ENCODE results near the gene SREBF2.
"Not testable (repeated sequence)": the region's sequence is repeated elsewhere in the genome, so short reads cannot be mapped to it uniquely, and the experiment has no call there.

The SREBF2 gene

GRCh38 chr22:41842996-41843970 lies 10.4 kb downstream of the SREBF2 start:
- DNase-seq = no peak

GRCh38 chr22:41844036-41844435 lies 11.1 kb downstream of the SREBF2 start:
- no peak for DNase-seq

- no peak for DNase-seq
These were observed 11.6 kb downstream of the SREBF2 start for GRCh38 chr22:41844513-41844912.

- no peak for DNase-seq
These were observed 12.7 kb downstream of the SREBF2 start for GRCh38 chr22:41845380-41846267.

- DNase-seq = no peak
These were observed 13.5 kb downstream of the SREBF2 start for GRCh38 chr22:41846268-41846987.

- DNase-seq = no peak
These were observed 14.4 kb downstream of the SREBF2 start for GRCh38 chr22:41847300-41847699.

- DNase-seq = no peak
These were observed 15.6 kb downstream of the SREBF2 start for GRCh38 chr22:41848468-41848867.

- no peak for DNase-seq
These were observed 23.6 kb downstream of the SREBF2 start for GRCh38 chr22:41856469-41856868.

GRCh38 chr22:41857155-41857859 lies 24.4 kb downstream of the SREBF2 start:
- DNase-seq = peak; percentile 86

- DNase-seq = no peak
These were observed 24.9 kb downstream of the SREBF2 start for GRCh38 chr22:41857860-41858199.

GRCh38 chr22:41862160-41862529 lies 29.2 kb downstream of the SREBF2 start:
- peak; percentile 66 for DNase-seq

GRCh38 chr22:41862530-41863266 lies 29.8 kb downstream of the SREBF2 start:
- peak; percentile 15 for DNase-seq

GRCh38 chr22:41863472-41863871 lies 30.6 kb downstream of the SREBF2 start:
- DNase-seq = no peak

GRCh38 chr22:41868556-41868955 lies 35.7 kb downstream of the SREBF2 start:
- no peak for DNase-seq

- not testable (repeated sequence) for DNase-seq
These were observed 37.2 kb downstream of the SREBF2 start for GRCh38 chr22:41870081-41870480.

GRCh38 chr22:41870786-41871185 lies 37.9 kb downstream of the SREBF2 start:
- DNase-seq = no peak

GRCh38 chr22:41873391-41873790 lies 40.5 kb downstream of the SREBF2 start:
- peak; percentile 40 for DNase-seq

- DNase-seq = no peak
These were observed 41.2 kb downstream of the SREBF2 start for GRCh38 chr22:41874090-41874489.

- DNase-seq = no peak
These were observed 42.8 kb downstream of the SREBF2 start for GRCh38 chr22:41875531-41876270.

- no peak for DNase-seq
These were observed 43.4 kb downstream of the SREBF2 start for GRCh38 chr22:41876275-41876674.

GRCh38 chr22:41876675-41877074 lies 43.8 kb downstream of the SREBF2 start:
- DNase-seq = peak; percentile 15

Data from CD4-positive, alpha-beta T cell treated with Interleukin-17A for 4 hours (primary cell).